Stomach (tissue), 9 donors: Measurements from ENCODE around the gene PKLR. TPM values are rescaled to one million over a fixed set of nuclear protein-coding genes. Genes with fewer than 3 reads are reported as not detected.
"Not testable (repeated sequence)": the region's sequence is repeated elsewhere in the genome, so short reads cannot be mapped to it uniquely, and the experiment has no call there.

Experiments used
- DNase-seq, 2 donors: peaks; one replicate each; pipeline versions ENCODE4 v3.0.0 to v3.0.0-alpha.2; 2013 to 2019
- H3K27ac ChIP-seq, 5 donors: fragments of 200-600 bp in 4 of 5; sonication (generic) in 4 of 5; one replicate each; pipeline ENCODE4 v1.5.1; 2013 to 2019; ENCODE audit warnings: mild to moderate bottlenecking in 1 of 5, moderate library complexity in 1 of 5
- H3K27me3 ChIP-seq, 3 donors: fragments of 200-600 bp; sonication (generic); one replicate each; pipeline ENCODE4 v1.5.1; 2017 to 2019; ENCODE audit warnings: mixed run types in 1 of 3
- H3K36me3 ChIP-seq, 4 donors: fragments of 200-600 bp; sonication (generic); 1 replicate in 3 of 4; 2 replicates in 1 of 4; pipeline ENCODE4 v1.5.1; 2016 to 2019
- H3K4me1 ChIP-seq, 4 donors: fragments of 200-600 bp; sonication (generic); one replicate each; pipeline ENCODE4 v1.5.1; 2016 to 2019
- H3K4me3 ChIP-seq, 4 donors: fragments of 200-600 bp; sonication (generic) in 3 of 4; one replicate each; pipeline ENCODE4 v1.5.1; 2016 to 2019; ENCODE audit warnings: mild to moderate bottlenecking in 1 of 4
- H3K9me3 ChIP-seq, 4 donors: fragments of 200-600 bp; sonication (generic); one replicate each; pipeline ENCODE4 v1.5.1; 2016 to 2019
- EP300 ChIP-seq: sonication (generic); formaldehyde crosslinking; IDR thresholded peaks from one replicate; pipeline ENCODE4 v1.6.1; 2017; ENCODE audit warnings: antibody characterized with exemption
- POLR2A ChIP-seq, 4 donors: fragments of 450-650 bp; IDR thresholded peaks; one replicate each; pipeline ENCODE4 v1.6.1; 2016; ENCODE audit warnings: antibody characterized with exemption in 4 of 4, control low read depth in 2 of 4, mild to moderate bottlenecking in 1 of 4, moderate library complexity in 1 of 4
- POLR2AphosphoS5 ChIP-seq, 3 donors: sonication (generic); formaldehyde crosslinking; IDR thresholded peaks; one replicate each; pipeline ENCODE4 v1.6.1; 2016; ENCODE audit warnings: antibody characterized with exemption in 3 of 3
- WGBS, 5 donors: extraction: QIAGEN DNeasy Blood & Tissue Kit in 3 of 5; methylation state at CpG; one replicate each; pipeline versions ENCODE4 v1.1.5 to v1.1.7; 2013 to 2018; 5-methylcytosine and 5-hydroxymethylcytosine counted together
- intact Hi-C: fragments of 100-400 bp; cut with DNase I; formaldehyde crosslinking; loops from one replicate; pipeline ENCODE4 v1.15.1; 2023; ENCODE audit warnings: low total_unique reads
- polyA plus RNA-seq, 3 donors: library from polyadenylated mRNA; stranded (reverse); fragments of 200-250 nt; gene quantifications; one replicate each; pipeline ENCODE4 v1.2.3, GENCODE V29; 2013
- total RNA-seq, 5 donors: library from RNA; depleted of rRNA; stranded (reverse); fragments of >200 nt; gene quantifications; one replicate each; pipeline versions ENCODE4 v1.1.0 to v1.2.3, GENCODE V29; 2014 to 2016
- TF ChIP-seq, protein P1 (sequence below), 7 experiments: fragments of 450-650 bp in 4 of 7; fragments of 200-600 bp in 3 of 7; sonication (generic) in 3 of 7; IDR thresholded peaks; one replicate each; pipeline ENCODE4 v1.5.1; 2016 to 2019; ENCODE audit warnings: antibody characterized with exemption in 7 of 7, control low read depth in 2 of 7, mild to moderate bottlenecking in 1 of 7
- donor health status: healthy with polysubstance abuse.
- donor health status: Bipolar disorder and iron deficiency.
- donor health status: healthy.

Gene PKLR
- total and polyA plus RNA-seq, 8 donors = 4.6 TPM; not detected in 7

DNA sequence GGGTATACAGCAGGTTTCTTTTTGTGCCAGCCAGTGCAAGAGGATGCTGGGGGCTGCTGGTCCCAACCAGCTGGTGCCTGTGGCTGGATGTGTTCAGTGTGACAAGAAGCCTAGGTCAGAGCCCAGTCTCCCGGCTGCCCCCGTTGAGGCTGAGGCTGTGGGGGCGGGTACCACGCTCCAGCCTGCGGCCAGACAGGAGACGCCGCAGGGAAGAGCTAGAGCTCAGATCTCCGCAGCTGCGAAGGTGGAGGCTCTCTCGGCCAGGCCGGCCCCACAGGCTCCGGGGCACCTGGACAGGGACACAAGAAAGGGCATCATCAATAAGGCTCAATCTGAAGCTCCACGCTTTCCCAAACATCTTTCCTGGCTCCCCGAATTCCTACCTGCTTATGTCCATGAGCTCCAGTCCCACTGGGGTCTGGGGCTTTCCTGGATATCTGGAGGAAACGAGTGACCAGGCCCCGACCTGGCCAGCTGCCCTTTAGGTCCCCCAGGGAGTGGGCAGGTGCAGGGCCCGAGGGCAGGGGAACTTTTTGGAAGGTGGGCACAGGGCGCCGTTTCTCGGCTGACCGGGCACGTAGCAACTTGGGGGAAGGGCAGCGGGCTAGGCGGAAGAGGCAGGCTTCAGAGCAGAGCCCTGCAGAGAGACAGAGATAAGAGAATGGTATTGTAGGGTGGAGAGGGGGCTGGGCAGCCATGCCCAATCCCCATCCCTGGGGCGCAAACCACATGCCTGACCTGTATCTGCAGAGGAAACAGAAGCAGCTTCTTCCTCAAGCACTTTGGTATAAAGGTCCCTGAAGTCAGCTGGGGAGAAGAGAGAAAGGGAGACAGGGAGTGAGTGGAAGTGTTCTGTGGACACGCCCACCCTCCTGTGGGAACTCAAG, 53.3 kb downstream of the PKLR start:
- TF ChIP-seq POLR2A (IDR thresholded peaks at IDR 0.05) (no peak), EP300 (no peak), POLR2AphosphoS5 (IDR thresholded peaks at IDR 0.05) (no peak)
- TF ChIP-seq, protein P1, sequence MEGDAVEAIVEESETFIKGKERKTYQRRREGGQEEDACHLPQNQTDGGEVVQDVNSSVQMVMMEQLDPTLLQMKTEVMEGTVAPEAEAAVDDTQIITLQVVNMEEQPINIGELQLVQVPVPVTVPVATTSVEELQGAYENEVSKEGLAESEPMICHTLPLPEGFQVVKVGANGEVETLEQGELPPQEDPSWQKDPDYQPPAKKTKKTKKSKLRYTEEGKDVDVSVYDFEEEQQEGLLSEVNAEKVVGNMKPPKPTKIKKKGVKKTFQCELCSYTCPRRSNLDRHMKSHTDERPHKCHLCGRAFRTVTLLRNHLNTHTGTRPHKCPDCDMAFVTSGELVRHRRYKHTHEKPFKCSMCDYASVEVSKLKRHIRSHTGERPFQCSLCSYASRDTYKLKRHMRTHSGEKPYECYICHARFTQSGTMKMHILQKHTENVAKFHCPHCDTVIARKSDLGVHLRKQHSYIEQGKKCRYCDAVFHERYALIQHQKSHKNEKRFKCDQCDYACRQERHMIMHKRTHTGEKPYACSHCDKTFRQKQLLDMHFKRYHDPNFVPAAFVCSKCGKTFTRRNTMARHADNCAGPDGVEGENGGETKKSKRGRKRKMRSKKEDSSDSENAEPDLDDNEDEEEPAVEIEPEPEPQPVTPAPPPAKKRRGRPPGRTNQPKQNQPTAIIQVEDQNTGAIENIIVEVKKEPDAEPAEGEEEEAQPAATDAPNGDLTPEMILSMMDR (IDR thresholded peaks at IDR 0.05) = no peak
- intact Hi-C loops = no loop called here
- Histone ChIP-seq H3K27ac (no peak overlapping the region), H3K9me3 (no peaks in the 10 kb centered on the region), H3K4me3 (no peak overlapping the region), H3K4me1 (peaks cover 26 to 35% (median 32%) of the 10 kb centered on the region in 4 donors), H3K27me3 (no peaks in the 10 kb centered on the region), H3K36me3 (peaks cover 10 to 24% (median 20%) of the 10 kb centered on the region in 4 donors)
- WGBS, 5 donors = 88 to 95% (median 93%) methylated on average over 13 to 26 of the region's 26 CpGs
- DNase-seq = no peak

DNA sequence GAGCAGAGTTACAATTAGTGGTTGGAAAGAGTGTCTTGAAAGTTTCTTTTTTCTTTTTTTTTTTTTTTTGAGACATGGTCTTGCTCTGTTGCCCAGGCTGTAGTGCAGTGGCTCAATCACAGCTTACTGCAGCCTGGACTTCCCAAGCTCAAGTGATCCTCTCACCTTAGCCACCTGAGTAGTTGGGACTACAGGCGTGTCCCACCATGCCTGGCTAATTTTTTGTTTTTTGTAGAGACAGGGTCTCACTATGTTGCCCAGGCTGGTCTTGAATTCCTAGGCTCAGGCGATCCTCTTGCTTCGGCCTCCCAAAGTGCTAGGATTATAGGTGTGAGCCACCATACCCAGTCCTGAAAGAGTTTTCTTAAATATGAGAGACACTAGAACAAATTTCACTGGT, 54.4 kb downstream of the PKLR start:
- H3K4me3 ChIP-seq, H3K27ac ChIP-seq, intact Hi-C loops, H3K9me3 ChIP-seq, DNase-seq, H3K27me3 ChIP-seq: not testable (repeated sequence)
- Histone ChIP-seq H3K4me1 (peaks cover 27 to 45% (median 39%) of the 10 kb centered on the region in 4 donors), H3K36me3 (peaks cover 10 to 24% (median 20%) of the 10 kb centered on the region in 4 donors)
- 90 to 97% (median 96%) methylated on average over 3 of the region's 3 CpGs for WGBS, 5 donors

DNA sequence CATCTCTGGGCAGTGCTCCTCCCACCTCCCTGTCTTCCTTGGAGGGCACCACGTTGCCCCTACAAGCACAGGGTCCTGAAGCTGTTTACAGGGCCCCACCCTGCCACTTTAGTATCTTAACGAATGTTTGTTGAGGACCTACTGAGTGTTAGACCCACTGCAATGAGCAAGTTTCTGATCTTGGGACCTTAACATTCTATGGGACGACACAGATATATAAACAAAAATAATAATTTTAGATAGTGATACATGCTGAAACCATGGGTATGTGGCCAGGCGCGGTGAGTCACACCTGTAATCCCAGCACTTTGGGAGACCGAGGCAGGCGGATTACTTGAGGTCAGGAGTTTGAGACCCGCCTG, 56.1 kb downstream of the PKLR start:
- TF ChIP-seq EP300 = no peak
- TF ChIP-seq POLR2A (IDR thresholded peaks at IDR 0.05) = no peak
- TF ChIP-seq, protein P1 (IDR thresholded peaks at IDR 0.05) = no peak
- no peak for TF ChIP-seq POLR2AphosphoS5 (IDR thresholded peaks at IDR 0.05)
- intact Hi-C loops = no loop called here
- DNase-seq = no peak

DNA sequence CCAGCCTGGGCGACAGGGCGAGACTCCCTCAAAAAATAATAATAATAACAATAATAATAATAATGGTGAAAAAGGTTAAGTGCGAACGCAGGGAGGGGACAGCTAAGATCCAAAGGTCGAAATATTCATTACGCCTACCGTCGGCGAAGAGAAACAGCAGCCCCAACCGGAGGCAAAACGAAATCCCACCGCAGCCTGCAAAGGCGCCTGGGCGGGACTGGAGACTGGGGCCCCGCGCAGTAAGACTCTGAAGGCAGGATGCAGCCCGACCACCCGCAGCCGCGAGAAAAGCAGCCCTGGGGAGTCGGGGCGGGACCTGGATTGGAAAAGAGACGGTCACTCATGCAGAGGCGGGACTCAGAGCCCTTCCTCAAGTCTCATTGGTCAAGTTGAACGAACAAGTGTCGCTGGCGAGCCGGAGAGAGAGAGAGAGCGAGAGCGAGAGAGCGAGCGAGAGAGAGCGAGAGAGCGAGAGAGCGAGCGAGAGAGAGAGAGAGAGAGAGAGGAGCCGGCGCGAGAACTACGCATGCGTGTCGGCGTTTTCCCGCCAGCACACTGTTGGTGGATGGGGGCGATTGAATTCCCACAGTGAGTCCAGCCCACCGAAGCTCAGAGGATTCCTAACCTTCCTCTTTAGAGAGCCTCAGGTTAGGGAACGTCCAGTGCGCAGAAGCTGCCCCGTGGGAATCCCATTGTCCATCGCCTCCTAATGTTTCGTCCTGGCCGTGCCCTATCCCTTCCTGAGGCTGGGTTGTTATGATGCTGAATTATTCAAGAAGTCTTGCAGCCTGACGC, 56.7 kb downstream of the PKLR start:
- peak; percentile 97 to 99 for DNase-seq
- 0 to 1% (median 0%) methylated on average over 51 to 53 of the region's 53 CpGs for WGBS, 5 donors
- intact Hi-C loops = no loop called here
- Histone ChIP-seq H3K27me3 (no peaks in the 10 kb centered on the region), H3K4me3 (peak overlapping the region; percentile 57 to 75 (median 60)), H3K27ac (peak overlapping the region; percentile 91 to 95 (median 94)), H3K36me3 (peaks cover 10 to 28% (median 22%) of the 10 kb centered on the region in 4 donors), H3K9me3 (no peaks in the 10 kb centered on the region), H3K4me1 (peaks cover 30 to 52% (median 46%) of the 10 kb centered on the region in 4 donors)
- TF ChIP-seq POLR2AphosphoS5 (IDR thresholded peaks at IDR 0.05) = peak; percentile 75 to 97 (median 75)
- TF ChIP-seq, protein P1 (IDR thresholded peaks at IDR 0.05) = peak in 5 of 7 experiments; percentile 49 to 96 (median 84)
- peak in 2 of 4 donors; percentile 76 to 80 for TF ChIP-seq POLR2A (IDR thresholded peaks at IDR 0.05)
- no peak for TF ChIP-seq EP300

More for the DNA sequence above, 56.1 kb downstream of the PKLR start:
- Histone ChIP-seq H3K27me3 (no peaks in the 10 kb centered on the region), H3K9me3 (no peaks in the 10 kb centered on the region), H3K4me1 (peaks cover 31 to 49% (median 43%) of the 10 kb centered on the region in 4 donors), H3K27ac (peak overlapping the region; percentile 91 to 95 (median 94)), H3K36me3 (peaks cover 10 to 24% (median 20%) of the 10 kb centered on the region in 4 donors), H3K4me3 (peak overlapping the region; percentile 57 to 75 (median 60))
- 55 to 58% (median 57%) methylated on average over 8 of the region's 8 CpGs for WGBS, 5 donors
